PFSK-1 (cell line): Measurements from ENCODE around the gene DYNLT4.

Source experiments
- FOXP2 ChIP-seq: optimal IDR thresholded peaks from 2 replicates; pipeline ENCODE3; 2011; ENCODE audit warnings: borderline replicate concordance, control low read depth, inconsistent platforms; ENCODE audit not compliant: insufficient read depth; ENCODE audit errors: extremely low read length, extremely low read depth
- POLR2AphosphoS5 ChIP-seq: IDR thresholded peaks from 2 replicates; pipeline ENCODE4 v1.6.1; 2012; ENCODE audit warnings: low read depth, mild to moderate bottlenecking, control low read depth, low read length, moderate library complexity
- REST ChIP-seq, 2 experiments: IDR thresholded peaks; 2 replicates each; pipeline versions ENCODE4 v1.6.1 to v1.8.0; 2011 to 2012; ENCODE audit warnings: low read depth in 2 of 2, low read length in 2 of 2, control low read depth in 1 of 2, inconsistent platforms in 1 of 2, mild to moderate bottlenecking in 1 of 2, moderate library complexity in 1 of 2; ENCODE audit not compliant: insufficient read depth in 1 of 2
- SIN3A ChIP-seq: IDR thresholded peaks from 2 replicates; pipeline ENCODE4 v1.6.1; 2012; ENCODE audit warnings: mild to moderate bottlenecking, low read length, moderate library complexity, borderline replicate concordance; ENCODE audit not compliant: insufficient read depth
- TAF1 ChIP-seq: IDR thresholded peaks from 2 replicates; pipeline ENCODE4 v1.6.1; 2012; ENCODE audit warnings: low read length, control low read depth, borderline replicate concordance; ENCODE audit not compliant: insufficient read depth

The DYNLT4 gene

DNA sequence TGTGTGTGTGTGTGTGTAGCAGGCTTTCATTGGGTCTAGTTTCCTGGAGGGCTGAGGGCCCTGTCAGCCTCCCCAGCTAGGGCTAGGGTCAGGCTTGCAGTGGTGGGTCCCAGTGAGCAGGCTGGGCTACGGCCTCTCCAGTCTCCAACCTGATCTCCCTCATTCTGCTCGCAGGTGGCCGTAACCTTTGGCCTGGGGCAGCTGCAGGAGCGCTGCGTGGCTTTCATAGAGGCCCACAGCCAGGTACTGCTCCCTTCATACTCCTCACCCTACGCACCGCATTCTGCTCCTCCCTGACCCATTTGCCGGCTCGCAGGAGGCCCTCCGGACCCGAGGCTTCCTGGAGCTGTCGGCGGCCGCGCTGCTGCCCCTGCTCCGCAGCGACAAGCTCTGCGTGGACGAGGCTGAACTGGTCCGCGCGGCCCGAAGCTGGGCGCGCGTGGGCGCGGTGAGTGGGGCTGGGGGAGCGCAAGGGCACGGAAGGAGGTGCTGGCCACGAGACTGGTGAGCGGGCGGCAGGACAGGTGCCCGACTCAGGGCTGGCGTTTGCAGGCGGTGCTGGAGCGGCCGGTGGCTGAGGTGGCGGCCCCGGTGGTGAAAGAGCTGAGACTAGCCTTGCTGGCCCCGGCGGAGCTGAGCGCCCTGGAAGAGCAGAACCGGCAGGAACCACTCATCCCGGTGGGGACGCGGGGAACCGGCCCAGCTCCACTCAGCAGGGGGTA is 5.8 kb upstream of the DYNLT4 start:
- no peak for TF ChIP-seq POLR2AphosphoS5
- TF ChIP-seq SIN3A: no peak
- TF ChIP-seq REST (IDR thresholded peaks at IDR 0.05; ENCODE audit: insufficient read depth in 1 of 2, low read depth in 2 of 2, low read length in 2 of 2): no peak

- TF ChIP-seq FOXP2 (no peak), TAF1 (no peak), REST (IDR thresholded peaks at IDR 0.05; ENCODE audit: insufficient read depth in 1 of 2, low read depth in 2 of 2, low read length in 2 of 2) (no peak), SIN3A (no peak), POLR2AphosphoS5 (no peak)
Measured at GRCh38 chr1:44811234-44811633, 4.1 kb upstream of the DYNLT4 start.

GRCh38 chr1:44810101-44810761 is 3.1 kb upstream of the DYNLT4 start:
- TF ChIP-seq FOXP2: no peak
- TF ChIP-seq POLR2AphosphoS5: no peak
- no peak for TF ChIP-seq SIN3A
- TF ChIP-seq REST (IDR thresholded peaks at IDR 0.05; ENCODE audit: insufficient read depth in 1 of 2, low read depth in 2 of 2, low read length in 2 of 2): no peak
- no peak for TF ChIP-seq TAF1

DNA sequence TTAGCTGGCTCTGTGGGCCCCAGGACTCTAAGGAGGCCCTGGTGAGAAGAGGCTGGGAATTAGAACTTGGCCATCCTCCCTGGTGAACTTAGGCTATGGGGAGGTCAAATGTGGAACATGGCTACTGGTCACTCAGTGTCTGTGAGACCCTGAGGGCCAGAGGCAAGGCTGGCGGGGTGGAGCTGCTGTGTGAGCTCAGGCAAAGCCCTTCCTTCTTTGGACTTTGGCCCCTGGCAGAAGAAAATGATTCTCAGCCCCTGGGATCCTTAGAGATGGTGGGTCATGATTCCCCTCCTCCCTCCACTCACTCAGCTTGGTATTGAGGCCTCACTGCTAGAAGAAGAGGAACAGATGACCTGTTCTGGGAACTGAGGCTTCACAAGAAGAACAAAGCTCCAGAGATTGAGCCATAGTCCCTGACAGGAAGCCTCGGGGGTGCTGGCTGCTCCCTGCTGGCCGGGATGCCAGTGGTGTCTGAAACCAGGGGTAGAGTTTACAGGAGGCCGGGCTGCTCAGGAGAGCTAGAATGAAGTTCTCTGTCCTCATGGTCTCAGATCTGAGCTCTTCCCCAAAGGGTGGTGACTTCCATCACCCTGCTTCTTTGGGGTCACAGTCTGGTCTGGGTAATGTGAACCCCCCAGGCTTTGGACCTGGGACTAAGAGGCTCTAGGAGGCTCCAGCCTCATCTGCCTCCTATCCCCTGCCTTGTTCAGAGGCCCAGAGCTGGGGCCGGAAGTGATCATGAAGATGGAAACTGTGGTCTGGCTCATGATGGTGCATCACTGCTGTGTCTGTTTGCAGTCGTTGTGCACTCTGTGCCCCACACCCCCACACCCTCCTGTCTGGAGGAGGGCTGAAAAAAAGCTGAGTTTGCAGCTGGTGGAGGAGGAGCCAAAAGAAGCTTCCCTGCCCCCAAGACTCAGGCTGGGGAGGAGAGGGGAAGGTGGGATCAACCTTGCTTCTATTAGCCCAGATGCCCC is 2.1 kb upstream of the DYNLT4 start:
- no peak for TF ChIP-seq TAF1
- TF ChIP-seq POLR2AphosphoS5: no peak
- TF ChIP-seq REST (IDR thresholded peaks at IDR 0.05; ENCODE audit: insufficient read depth in 1 of 2, low read depth in 2 of 2, low read length in 2 of 2): no peak
- no peak for TF ChIP-seq FOXP2
